SK-N-SH (cell line): Measurements from ENCODE around the gene PLD1. TPM values are rescaled to one million over a fixed set of nuclear protein-coding genes. Genes with fewer than 3 reads are reported as not detected.

Experiments used
- CTCF ChIA-PET: fragments of 300-600, 350-600 bp; formaldehyde crosslinking; extraction: SDS; loops from one replicate; lab custom pipeline; 2021; lab: Yijun Ruan, JAX
- POLR2A ChIA-PET: fragments of 350-600 bp; sonication (Branson Sonifier 250); formaldehyde crosslinking; extraction: SDS; loops from one replicate; lab custom pipeline; 2020; ENCODE audit warnings: antibody characterized with exemption, inconsistent platforms; lab: Yijun Ruan, JAX
- DNase-seq: peaks from one replicate; pipeline ENCODE4 v3.0.0; 2012
- H2AFZ ChIP-seq: fragments of 200-600 bp; sonication (generic); 2 replicates; pipeline ENCODE4 v1.8.1; 2016; ENCODE audit warnings: antibody characterized with exemption, mild to moderate bottlenecking, low read depth
- H3F3A ChIP-seq: fragments of 200-600 bp; sonication (generic); replicated peaks from 2 replicates; pipeline ENCODE3; 2016; ENCODE audit warnings: antibody characterized with exemption, mild to moderate bottlenecking; ENCODE audit not compliant: insufficient read depth
- H3K27ac ChIP-seq, 2 experiments: fragments of 200-500 bp in 1 of 2; fragments of 200-600 bp in 1 of 2; sonication (Bioruptor generic) in 1 of 2; sonication (generic), shearing (Covaris generic) in 1 of 2; 2 replicates each; pipeline versions ENCODE4 v1.5.1 to v1.6.1; 2014 to 2016; ENCODE audit warnings: low read depth in 2 of 2, inconsistent platforms in 1 of 2, low read length in 1 of 2, mild to moderate bottlenecking in 1 of 2, mixed read lengths in 1 of 2
- H3K27me3 ChIP-seq: fragments of 200-600 bp; sonication (generic), shearing (Covaris generic); 2 replicates; pipeline ENCODE4 v1.6.1; 2016; ENCODE audit warnings: mixed run types; ENCODE audit not compliant: insufficient read depth
- H3K36me3 ChIP-seq, 2 experiments: fragments of 200-500 bp in 1 of 2; fragments of 200-600 bp in 1 of 2; sonication (Bioruptor generic) in 1 of 2; sonication (generic) in 1 of 2; replicated peaks in 1 of 2; 2 replicates each; pipeline versions ENCODE3 to v1.5.1; 2014 to 2016; ENCODE audit warnings: low read length in 1 of 2, mild to moderate bottlenecking in 1 of 2; ENCODE audit not compliant: insufficient read depth in 2 of 2, control insufficient read depth in 1 of 2
- H3K4me1 ChIP-seq, 2 experiments: fragments of 200-500 bp in 1 of 2; fragments of 200-600 bp in 1 of 2; sonication (Bioruptor generic) in 1 of 2; sonication (generic), shearing (Covaris generic) in 1 of 2; 2 replicates each; pipeline versions ENCODE4 v1.5.1 to v1.6.1; 2014 to 2016; ENCODE audit warnings: low read depth in 1 of 2, low read length in 1 of 2, mixed run types in 1 of 2; ENCODE audit not compliant: insufficient read depth in 2 of 2, control insufficient read depth in 1 of 2
- H3K4me2 ChIP-seq: fragments of 200-600 bp; sonication (generic), shearing (Covaris generic); 2 replicates; pipeline ENCODE4 v1.6.1; 2017; ENCODE audit warnings: mixed run types
- H3K4me3 ChIP-seq, 2 experiments: fragments of 200-500 bp in 1 of 2; fragments of 200-600 bp in 1 of 2; sonication (Bioruptor generic) in 1 of 2; sonication (generic), shearing (Covaris generic) in 1 of 2; 2 replicates each; pipeline versions ENCODE4 v1.5.1 to v1.8.1; 2014 to 2016; ENCODE audit warnings: low read depth in 2 of 2, inconsistent platforms in 1 of 2, low read length in 1 of 2, mild to moderate bottlenecking in 1 of 2, mixed read lengths in 1 of 2, moderate library complexity in 1 of 2
- H3K79me2 ChIP-seq: fragments of 200-600 bp; sonication (generic); 2 replicates; pipeline ENCODE4 v1.8.1; 2017; ENCODE audit warnings: mild to moderate bottlenecking; ENCODE audit not compliant: insufficient read depth
- H3K9ac ChIP-seq: fragments of 200-600 bp; sonication (generic); 2 replicates; pipeline ENCODE4 v1.6.1; 2017; ENCODE audit warnings: mixed run types
- H3K9me2 ChIP-seq: fragments of 200-600 bp; sonication (generic); 2 replicates; pipeline ENCODE4 v1.6.1; 2017; ENCODE audit warnings: mixed run types
- H3K9me3 ChIP-seq: fragments of 200-600 bp; sonication (generic); 2 replicates; pipeline ENCODE4 v1.6.1; 2017; ENCODE audit warnings: mixed run types, mild to moderate bottlenecking, moderate library complexity
- H4K20me1 ChIP-seq: fragments of 200-600 bp; sonication (generic); 2 replicates; pipeline ENCODE4 v1.6.1; 2017; ENCODE audit warnings: mild to moderate bottlenecking, mixed run types; ENCODE audit not compliant: insufficient read depth
- CHD2 ChIP-seq: fragments of 150-350 bp; IDR thresholded peaks from 2 replicates; pipeline ENCODE4 v1.6.1; 2018; ENCODE audit warnings: low read length; ENCODE audit not compliant: partially characterized antibody
- ELF1 ChIP-seq: IDR thresholded peaks from 2 replicates; pipeline ENCODE4 v1.4.0; 2012
- EZH2phosphoT487 ChIP-seq: fragments of 200-600 bp; sonication (generic); IDR thresholded peaks from 2 replicates; pipeline ENCODE4 v1.6.1; 2017; ENCODE audit warnings: low read depth, mixed run types, mild to moderate bottlenecking, antibody characterized with exemption, moderate library complexity, borderline replicate concordance
- FOSL2 ChIP-seq: IDR thresholded peaks from 2 replicates; pipeline ENCODE4 v1.4.0; 2012; ENCODE audit warnings: low read depth, mild to moderate bottlenecking, moderate library complexity, borderline replicate concordance
- FOXJ3 ChIP-seq: sonication (generic); formaldehyde crosslinking; IDR thresholded peaks from 2 replicates; pipeline ENCODE4 v1.5.1; 2020; ENCODE audit warnings: mild to moderate bottlenecking, missing genetic modification reagents
- JUND ChIP-seq: IDR thresholded peaks from 2 replicates; pipeline ENCODE4 v1.4.0; 2012
- MEF2A ChIP-seq: IDR thresholded peaks from 2 replicates; pipeline ENCODE4 v1.4.0; 2012; ENCODE audit warnings: low read depth, borderline replicate concordance
- NRF1 ChIP-seq: IDR thresholded peaks from 2 replicates; pipeline ENCODE4 v1.6.1; 2012; ENCODE audit warnings: low read depth, mild to moderate bottlenecking, low read length
- POLR2AphosphoS5 ChIP-seq: IDR thresholded peaks from 2 replicates; pipeline ENCODE4 v1.6.1; 2012; ENCODE audit warnings: low read depth, low read length
- RFX5 ChIP-seq: IDR thresholded peaks from 2 replicates; pipeline ENCODE4 v1.6.1; 2012; ENCODE audit warnings: mild to moderate bottlenecking, improper control_type of control experiment, low read length
- TCF12 ChIP-seq: IDR thresholded peaks from 2 replicates; pipeline ENCODE4 v1.4.0; 2012
- TEAD4 ChIP-seq: IDR thresholded peaks from 2 replicates; pipeline ENCODE4 v1.4.0; 2012; ENCODE audit warnings: mild to moderate bottlenecking, borderline replicate concordance; ENCODE audit not compliant: insufficient read depth
- WGBS: methylation state at CpG from one replicate; pipeline ENCODE4 v1.1.6; 2017; ENCODE audit warnings: low lambda C conversion rate; 5-methylcytosine and 5-hydroxymethylcytosine counted together
- polyA plus RNA-seq, 3 experiments: library from polyadenylated mRNA; depleted of rRNA; stranded (reverse); fragments of >200 nt; gene quantifications; 2 replicates each; pipeline ENCODE4 v1.2.3, GENCODE V29; 2012
- TF ChIP-seq, protein P1 (sequence below): fragments of 150-350 bp; IDR thresholded peaks from 2 replicates; pipeline ENCODE4 v1.6.1; 2016; ENCODE audit warnings: mild to moderate bottlenecking, low read depth, low read length
- TF ChIP-seq, protein P2 (sequence below): fragments of 150-350 bp; IDR thresholded peaks from 2 replicates; pipeline ENCODE4 v1.6.1; 2017; ENCODE audit warnings: antibody characterized with exemption, low read length, low read depth, borderline replicate concordance
- TF ChIP-seq, protein P3 (sequence below): IDR thresholded peaks from 2 replicates; pipeline ENCODE4; 2012
- TF ChIP-seq, protein P4 (sequence below): fragments of 200-600 bp; sonication (generic); IDR thresholded peaks from 2 replicates; pipeline ENCODE4 v1.6.1; 2017; ENCODE audit warnings: antibody characterized with exemption, mild to moderate bottlenecking, moderate library complexity
- TF ChIP-seq, protein P5 (sequence below): IDR thresholded peaks from 2 replicates; pipeline ENCODE4 v1.4.0; 2012; ENCODE audit warnings: low read depth, borderline replicate concordance
- TF ChIP-seq, protein P6 (sequence below): IDR thresholded peaks from 2 replicates; pipeline ENCODE4 v1.4.0; 2012; ENCODE audit warnings: low read depth
- TF ChIP-seq, protein P7 (sequence below): IDR thresholded peaks from 2 replicates; pipeline ENCODE4 v1.6.1; 2012; ENCODE audit warnings: mild to moderate bottlenecking, low read depth, low read length, moderate library complexity

PLD1 gene
- polyA plus RNA-seq, 1 of the 3 experiments (the other 2 are of a cell fraction) = 6.2 TPM

DNA sequence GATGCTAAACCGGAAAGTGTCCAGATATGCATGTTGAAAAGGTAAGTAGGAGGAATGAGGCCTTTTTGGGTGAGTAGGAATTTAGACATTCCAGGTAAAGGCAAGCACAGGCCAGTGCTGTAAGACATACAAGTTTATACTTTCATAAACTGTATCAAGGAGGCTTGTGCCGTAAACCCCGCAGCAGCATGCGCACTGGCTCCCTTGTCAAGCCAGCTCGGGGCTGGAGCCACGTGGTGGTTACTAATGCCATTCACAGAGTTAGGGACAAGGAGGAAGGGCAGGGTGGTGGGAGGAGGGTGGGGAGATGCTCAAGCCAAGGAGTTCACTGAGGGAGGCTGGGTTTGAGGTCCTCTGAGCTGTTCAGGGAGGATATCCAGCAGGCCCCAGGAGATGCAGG lies 35.8 kb downstream of the PLD1 start:
- Histone ChIP-seq H3K4me1 (peaks cover 0 to 11% of the 10 kb centered on the region in 2 experiments; a peak in 2 of 4 replicates), H3K9me2 (no peaks in the 10 kb centered on the region), H3K36me3 (no peaks in the 10 kb centered on the region), H3K4me3 (no peak overlapping the region), H2AFZ (no peak overlapping the region), H3K9me3 (no peaks in the 10 kb centered on the region), H3K27ac (no peak overlapping the region), H3F3A (no peaks in the 10 kb centered on the region), H3K79me2 (no peaks in the 10 kb centered on the region), H3K27me3 (no peaks in the 10 kb centered on the region), H4K20me1 (no peaks in the 10 kb centered on the region), H3K4me2 (no peak overlapping the region), H3K9ac (no peak overlapping the region)
- WGBS = 94% methylated on average over 6 of the region's 6 CpGs
- no peak for DNase-seq
- CTCF ChIA-PET = interaction anchor here (1.1 to 4.2 kb wide), 4 partner anchors 18 to 725 kb away, joined by 3 to 36 read pairs (median 18); no protein-coding TSS in a partner anchor
- no peak for TF ChIP-seq FOXJ3 (CRISPR knock-in tag)
- TF ChIP-seq, protein P1, sequence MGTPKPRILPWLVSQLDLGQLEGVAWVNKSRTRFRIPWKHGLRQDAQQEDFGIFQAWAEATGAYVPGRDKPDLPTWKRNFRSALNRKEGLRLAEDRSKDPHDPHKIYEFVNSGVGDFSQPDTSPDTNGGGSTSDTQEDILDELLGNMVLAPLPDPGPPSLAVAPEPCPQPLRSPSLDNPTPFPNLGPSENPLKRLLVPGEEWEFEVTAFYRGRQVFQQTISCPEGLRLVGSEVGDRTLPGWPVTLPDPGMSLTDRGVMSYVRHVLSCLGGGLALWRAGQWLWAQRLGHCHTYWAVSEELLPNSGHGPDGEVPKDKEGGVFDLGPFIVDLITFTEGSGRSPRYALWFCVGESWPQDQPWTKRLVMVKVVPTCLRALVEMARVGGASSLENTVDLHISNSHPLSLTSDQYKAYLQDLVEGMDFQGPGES = no peak
- no peak for TF ChIP-seq ELF1
- no peak for TF ChIP-seq EZH2phosphoT487
- TF ChIP-seq, protein P2, sequence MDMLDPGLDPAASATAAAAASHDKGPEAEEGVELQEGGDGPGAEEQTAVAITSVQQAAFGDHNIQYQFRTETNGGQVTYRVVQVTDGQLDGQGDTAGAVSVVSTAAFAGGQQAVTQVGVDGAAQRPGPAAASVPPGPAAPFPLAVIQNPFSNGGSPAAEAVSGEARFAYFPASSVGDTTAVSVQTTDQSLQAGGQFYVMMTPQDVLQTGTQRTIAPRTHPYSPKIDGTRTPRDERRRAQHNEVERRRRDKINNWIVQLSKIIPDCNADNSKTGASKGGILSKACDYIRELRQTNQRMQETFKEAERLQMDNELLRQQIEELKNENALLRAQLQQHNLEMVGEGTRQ = no peak
- TF ChIP-seq RFX5 = no peak
- no peak for TF ChIP-seq POLR2AphosphoS5
- TF ChIP-seq, protein P3, sequence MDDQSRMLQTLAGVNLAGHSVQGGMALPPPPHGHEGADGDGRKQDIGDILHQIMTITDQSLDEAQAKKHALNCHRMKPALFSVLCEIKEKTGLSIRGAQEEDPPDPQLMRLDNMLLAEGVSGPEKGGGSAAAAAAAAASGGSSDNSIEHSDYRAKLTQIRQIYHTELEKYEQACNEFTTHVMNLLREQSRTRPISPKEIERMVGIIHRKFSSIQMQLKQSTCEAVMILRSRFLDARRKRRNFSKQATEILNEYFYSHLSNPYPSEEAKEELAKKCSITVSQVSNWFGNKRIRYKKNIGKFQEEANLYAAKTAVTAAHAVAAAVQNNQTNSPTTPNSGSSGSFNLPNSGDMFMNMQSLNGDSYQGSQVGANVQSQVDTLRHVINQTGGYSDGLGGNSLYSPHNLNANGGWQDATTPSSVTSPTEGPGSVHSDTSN = no peak
- TF ChIP-seq, protein P4, sequence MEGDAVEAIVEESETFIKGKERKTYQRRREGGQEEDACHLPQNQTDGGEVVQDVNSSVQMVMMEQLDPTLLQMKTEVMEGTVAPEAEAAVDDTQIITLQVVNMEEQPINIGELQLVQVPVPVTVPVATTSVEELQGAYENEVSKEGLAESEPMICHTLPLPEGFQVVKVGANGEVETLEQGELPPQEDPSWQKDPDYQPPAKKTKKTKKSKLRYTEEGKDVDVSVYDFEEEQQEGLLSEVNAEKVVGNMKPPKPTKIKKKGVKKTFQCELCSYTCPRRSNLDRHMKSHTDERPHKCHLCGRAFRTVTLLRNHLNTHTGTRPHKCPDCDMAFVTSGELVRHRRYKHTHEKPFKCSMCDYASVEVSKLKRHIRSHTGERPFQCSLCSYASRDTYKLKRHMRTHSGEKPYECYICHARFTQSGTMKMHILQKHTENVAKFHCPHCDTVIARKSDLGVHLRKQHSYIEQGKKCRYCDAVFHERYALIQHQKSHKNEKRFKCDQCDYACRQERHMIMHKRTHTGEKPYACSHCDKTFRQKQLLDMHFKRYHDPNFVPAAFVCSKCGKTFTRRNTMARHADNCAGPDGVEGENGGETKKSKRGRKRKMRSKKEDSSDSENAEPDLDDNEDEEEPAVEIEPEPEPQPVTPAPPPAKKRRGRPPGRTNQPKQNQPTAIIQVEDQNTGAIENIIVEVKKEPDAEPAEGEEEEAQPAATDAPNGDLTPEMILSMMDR = no peak
- TF ChIP-seq NRF1 = no peak
- TF ChIP-seq, protein P5, sequence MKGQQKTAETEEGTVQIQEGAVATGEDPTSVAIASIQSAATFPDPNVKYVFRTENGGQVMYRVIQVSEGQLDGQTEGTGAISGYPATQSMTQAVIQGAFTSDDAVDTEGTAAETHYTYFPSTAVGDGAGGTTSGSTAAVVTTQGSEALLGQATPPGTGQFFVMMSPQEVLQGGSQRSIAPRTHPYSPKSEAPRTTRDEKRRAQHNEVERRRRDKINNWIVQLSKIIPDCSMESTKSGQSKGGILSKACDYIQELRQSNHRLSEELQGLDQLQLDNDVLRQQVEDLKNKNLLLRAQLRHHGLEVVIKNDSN = no peak
- no peak for TF ChIP-seq TCF12
- no peak for TF ChIP-seq FOSL2
- TF ChIP-seq, protein P6, sequence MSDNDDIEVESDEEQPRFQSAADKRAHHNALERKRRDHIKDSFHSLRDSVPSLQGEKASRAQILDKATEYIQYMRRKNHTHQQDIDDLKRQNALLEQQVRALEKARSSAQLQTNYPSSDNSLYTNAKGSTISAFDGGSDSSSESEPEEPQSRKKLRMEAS = no peak
- TF ChIP-seq, protein P7, sequence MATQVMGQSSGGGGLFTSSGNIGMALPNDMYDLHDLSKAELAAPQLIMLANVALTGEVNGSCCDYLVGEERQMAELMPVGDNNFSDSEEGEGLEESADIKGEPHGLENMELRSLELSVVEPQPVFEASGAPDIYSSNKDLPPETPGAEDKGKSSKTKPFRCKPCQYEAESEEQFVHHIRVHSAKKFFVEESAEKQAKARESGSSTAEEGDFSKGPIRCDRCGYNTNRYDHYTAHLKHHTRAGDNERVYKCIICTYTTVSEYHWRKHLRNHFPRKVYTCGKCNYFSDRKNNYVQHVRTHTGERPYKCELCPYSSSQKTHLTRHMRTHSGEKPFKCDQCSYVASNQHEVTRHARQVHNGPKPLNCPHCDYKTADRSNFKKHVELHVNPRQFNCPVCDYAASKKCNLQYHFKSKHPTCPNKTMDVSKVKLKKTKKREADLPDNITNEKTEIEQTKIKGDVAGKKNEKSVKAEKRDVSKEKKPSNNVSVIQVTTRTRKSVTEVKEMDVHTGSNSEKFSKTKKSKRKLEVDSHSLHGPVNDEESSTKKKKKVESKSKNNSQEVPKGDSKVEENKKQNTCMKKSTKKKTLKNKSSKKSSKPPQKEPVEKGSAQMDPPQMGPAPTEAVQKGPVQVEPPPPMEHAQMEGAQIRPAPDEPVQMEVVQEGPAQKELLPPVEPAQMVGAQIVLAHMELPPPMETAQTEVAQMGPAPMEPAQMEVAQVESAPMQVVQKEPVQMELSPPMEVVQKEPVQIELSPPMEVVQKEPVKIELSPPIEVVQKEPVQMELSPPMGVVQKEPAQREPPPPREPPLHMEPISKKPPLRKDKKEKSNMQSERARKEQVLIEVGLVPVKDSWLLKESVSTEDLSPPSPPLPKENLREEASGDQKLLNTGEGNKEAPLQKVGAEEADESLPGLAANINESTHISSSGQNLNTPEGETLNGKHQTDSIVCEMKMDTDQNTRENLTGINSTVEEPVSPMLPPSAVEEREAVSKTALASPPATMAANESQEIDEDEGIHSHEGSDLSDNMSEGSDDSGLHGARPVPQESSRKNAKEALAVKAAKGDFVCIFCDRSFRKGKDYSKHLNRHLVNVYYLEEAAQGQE = no peak
- no peak for TF ChIP-seq CHD2
- no peak for TF ChIP-seq MEF2A
- TF ChIP-seq JUND = no peak
- TF ChIP-seq TEAD4 = no peak
- POLR2A ChIA-PET = no interaction called here
